Measurements from ENCODE around the gene TNS3. TPM values are rescaled to one million over a fixed set of nuclear protein-coding genes. Genes with fewer than 3 reads are reported as not detected.
A peak's percentile ranks its signal among the peaks of the same experiment; 100 is the strongest.

TNS3 gene
- total RNA-seq, 1 donor from 2014 or later, result 4.6 TPM

- ATAC-seq, result no peak
These were observed 42.4 kb downstream of the TNS3 start for GRCh38 chr7:47539398-47540052.

DNA sequence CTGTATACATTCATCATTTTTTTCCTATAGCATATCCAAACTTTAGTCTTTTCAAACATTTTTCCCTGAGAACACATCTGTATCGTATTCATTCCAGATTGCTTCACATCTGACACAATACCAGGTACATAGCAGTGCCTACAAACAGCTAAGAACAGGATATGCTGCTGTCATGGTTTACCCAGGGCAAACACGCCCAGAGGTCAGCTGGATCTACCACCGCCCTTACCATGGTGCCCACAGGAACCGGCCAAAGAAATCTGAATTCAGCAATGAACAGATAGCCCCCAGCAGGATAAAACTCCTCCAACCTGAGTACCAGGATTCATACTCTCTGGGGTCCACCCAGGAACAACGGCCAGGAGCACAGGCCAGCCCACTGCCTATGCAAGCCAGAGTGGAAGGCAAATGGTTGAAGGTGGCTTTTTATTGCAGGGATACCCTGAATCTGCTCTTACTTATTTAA, 43.0 kb downstream of the TNS3 start:
- no peak for ATAC-seq

DNA sequence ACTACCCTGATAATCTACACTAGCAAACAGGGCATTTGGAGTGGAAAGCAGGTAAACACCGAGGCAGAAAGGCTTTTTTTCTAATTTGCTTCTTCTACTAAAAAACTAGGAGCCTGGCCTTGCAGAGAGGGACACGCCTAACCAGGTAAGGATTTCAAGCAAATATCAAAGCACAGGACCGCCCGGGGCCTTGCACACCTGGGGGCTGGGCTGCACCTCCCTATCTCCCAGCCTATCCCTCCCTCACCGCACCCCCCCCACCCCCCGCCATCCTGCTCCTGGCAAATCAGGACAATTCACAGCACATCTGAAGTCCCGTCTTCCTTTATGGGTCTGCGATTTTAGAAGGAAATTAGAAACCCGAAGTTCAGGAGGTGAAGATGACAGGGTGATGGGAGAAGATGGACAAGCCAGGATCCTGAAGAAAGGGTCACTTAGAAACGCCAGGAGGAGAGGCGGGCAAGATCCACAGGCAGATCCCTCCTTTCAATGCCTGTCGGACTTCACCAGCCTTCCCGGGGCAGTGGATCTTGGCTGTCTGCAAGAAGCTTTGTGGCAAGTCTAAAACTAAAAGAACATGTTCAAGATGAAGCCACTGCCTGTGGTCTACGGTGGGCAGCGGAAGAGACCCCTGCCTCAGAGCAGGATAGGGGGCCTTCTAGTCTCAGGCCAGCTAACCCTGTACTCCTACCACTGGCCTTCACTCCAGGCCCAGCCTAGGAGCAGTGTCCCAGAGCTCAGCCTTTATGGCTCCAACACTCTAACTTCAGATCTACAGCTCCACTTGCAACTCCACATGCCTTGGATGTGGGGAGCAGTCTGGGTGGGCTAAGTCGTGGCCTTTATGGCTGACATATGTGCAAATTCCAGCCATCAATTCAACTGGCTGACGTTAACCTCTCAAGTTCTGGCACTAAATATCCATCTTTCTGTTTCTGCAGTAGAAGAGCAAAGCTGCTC, 43.9 kb downstream of the TNS3 start:
- ATAC-seq, result no peak

DNA sequence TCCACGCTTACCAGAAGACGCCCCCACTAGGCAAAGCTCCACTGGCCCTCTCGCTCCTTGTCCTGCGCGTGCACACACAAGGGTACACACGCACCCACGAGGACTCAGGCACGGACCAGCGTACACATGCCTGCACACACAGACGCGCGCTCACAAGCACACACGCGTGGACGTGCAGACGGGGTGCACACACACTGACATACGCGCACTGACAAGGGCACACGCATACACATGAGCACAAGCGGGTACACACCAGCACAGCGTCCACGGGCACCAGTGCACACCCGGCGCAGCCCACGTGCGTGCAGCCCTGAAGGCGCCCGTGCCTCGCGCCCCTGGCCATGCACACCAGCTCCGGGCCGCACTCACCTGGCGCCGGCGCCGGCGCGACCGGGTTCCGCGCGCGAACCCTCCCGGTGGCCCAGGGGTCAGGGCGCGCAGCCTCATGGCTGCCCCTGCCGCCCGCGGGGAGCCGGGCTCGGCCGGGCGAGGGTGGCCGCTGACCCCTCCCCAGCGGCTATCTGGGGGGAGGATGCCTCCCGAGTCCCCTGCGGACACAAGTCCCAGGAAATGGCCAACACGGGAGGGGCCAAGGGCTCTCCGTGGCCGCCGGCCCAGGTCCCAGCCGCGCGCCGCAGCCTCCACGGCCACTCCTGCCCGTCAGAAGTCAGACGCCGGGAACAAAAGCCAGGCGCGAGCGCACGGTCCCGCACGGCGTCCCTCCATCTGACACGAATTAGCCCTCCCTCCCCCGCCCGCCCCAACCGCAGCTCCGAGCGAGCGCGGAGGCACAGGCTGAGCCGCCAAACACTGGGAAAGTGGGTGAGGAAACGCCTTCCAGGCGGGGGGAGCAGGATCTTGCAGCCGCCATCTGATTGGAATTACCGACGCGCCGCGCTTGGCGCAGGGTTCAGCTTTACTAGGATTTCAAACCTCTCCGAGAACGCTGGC, 45.0 kb downstream of the TNS3 start:
- ATAC-seq, result peak; percentile 30

- ATAC-seq, result no peak
These were observed 45.9 kb downstream of the TNS3 start for GRCh38 chr7:47535704-47536628.

DNA sequence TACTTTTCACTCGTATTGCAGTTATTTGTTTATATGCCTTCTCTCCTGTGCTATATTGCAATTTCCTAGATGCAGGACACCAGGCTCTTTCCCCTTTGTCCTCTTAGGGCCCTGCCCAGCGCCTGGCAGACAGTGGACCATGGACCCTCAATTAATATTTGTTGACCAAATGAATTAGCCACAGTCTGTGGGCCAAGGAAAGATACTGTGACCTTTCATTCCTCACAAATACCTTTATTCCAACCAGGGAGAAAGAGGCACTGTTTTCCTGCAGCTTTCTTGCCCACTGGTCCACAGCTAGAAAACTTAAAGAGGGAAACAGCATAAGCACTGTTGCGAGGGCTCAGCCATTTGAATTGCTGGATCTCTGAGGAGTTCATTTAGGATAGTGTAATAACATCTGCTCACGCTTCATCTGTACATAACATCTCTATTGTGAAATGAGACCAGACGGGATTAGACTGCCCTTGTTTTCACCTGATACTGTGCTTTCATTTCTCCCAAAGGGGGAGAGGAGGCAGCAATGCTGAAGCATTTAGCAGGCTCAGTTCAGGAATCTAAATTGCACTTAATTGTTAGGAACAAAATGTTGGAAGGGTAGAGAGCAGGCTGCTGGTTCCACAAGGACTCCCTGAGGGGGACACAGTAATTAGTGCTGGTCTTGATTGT, 46.7 kb downstream of the TNS3 start:
- no peak for ATAC-seq

DNA sequence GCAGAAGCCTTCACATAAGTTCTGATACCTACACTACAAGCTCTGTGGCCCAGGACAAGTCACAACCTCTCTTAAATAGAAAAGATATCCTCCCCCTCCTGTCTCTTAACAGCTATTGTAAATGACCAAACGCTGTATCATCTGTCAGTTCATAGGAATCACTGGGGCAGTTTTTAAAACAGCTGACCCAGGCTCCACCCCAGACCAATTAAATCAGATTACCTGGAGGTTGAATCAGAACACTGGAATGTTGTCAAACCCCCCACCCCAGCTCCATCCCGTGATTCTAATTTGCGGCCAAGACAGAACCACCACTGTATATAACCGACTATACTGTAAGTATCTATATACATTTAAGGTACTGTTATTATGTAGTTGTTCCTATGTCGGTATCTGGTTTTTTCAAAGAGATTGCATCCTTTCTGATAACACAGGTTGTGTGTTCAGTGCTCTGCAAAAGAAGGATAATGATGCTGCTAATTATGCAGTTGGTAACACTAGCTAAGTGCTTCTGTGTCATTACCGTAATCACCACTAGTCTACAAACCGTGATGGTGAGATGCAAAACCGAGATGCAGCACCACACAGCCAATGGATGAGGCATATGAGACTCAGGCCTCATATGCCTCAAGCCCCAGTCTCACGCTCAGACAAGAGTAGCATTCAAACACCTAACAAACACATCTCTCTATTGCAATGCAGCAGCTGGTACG, 47.4 kb downstream of the TNS3 start:
- no peak for ATAC-seq

- no peak for ATAC-seq
These were observed 50.1 kb downstream of the TNS3 start for GRCh38 chr7:47531584-47532492.

- ATAC-seq, result no peak
These were observed 51.9 kb downstream of the TNS3 start for GRCh38 chr7:47529826-47530555.

DNA sequence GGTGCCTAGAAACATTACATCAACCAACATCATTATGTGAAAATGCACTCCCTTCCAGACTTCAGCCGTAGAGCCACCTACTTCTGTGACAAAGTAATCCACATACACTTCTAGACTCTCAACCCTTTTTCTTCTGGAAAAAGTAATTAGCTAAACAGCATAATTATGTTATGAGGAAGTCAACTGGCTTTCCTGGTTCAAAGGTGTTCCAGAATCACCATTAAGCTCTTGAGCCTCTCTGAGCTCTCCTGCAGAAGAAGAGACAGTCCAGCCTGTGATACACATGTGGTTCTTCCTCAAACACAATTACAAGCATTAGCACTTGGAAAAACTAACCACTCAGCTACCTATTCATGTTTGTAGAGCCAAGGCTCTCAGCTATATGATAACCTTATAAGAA, 52.5 kb downstream of the TNS3 start:
- ATAC-seq, result no peak

DNA sequence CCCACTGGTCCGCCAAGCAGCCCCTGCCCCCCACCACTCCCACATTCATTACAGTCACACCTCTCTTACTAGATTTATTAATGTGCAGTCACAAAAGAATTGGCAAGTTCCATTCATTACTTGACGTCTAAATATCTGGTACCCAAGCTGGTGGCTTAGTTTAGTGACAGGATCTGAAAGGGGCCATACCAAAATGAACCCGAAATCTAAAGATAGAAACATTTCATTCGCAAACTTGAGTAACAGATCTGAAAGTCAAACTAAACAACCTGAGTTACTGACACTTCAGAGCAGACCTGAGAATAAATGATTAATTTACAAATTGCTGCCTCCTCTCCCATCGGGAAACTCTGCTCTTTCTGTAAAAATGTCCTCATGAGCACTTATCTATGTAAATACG, 53.4 kb downstream of the TNS3 start:
- ATAC-seq, result no peak

DNA sequence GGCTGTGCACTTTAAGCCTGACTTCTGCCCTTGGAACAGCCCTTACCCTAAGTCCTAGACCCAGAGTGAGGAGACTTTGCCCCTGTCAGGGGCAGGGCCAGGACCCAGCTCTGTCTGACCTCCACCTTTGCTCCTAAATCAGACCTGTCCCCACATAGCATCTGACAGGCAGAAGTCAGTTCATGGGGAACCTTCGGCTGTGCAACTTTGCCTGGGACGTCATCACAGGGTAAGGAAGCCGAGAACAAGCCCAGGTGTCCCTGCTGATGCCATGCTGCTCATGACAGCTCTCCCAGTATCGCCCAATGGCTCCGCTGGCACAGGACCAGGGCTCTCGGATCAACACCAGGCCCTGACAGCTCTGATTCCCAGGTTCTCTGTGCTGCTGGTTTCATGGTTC, 55.4 kb downstream of the TNS3 start:
- no peak for ATAC-seq

DNA sequence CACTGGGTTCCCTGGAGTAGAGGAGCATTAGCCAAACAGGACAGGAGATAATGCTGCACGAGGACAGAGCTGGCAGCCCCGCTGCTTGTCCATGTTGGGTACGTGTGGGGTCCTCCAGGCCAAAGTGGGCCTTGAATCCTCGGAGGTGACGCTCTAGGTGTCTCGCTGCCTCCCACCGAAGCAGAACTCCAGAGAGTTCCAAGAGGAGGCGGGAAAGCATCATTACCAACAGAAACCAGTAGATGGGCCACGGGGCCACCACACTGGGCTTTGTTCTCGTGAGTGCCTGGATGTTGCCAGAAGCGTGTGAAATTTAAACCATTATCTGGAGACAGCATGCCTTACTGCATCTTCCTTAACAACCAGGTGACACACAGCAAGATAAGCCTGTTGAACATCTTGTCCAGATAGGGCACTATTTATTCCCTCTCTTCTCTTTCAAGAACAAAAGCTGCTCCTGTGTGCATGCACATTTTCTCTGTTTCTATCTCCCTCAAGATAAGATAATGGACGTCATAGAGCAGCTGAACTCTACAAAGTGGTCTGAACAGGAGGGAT, 56.8 kb downstream of the TNS3 start:
- no peak for ATAC-seq

DNA sequence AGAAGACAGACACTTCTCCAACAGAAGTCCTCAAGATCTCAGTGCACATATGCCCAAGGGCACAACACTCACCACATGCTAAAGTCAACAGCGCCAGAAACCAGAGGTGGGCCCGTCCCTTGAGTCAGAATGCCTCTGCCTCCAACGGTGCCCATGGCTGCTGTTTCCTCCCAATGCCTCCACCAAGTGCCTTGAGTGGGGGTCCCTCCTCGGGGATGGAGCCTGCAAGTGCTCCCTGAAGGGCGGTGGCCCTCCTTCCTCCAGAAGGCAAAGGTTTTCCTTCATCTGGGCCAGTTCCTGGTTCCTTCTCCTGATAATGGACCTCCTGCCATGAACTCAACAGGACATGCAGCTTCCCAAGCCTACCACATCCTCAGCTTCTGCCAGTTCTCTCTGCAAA, 58.5 kb downstream of the TNS3 start:
- ATAC-seq, result no peak

DNA sequence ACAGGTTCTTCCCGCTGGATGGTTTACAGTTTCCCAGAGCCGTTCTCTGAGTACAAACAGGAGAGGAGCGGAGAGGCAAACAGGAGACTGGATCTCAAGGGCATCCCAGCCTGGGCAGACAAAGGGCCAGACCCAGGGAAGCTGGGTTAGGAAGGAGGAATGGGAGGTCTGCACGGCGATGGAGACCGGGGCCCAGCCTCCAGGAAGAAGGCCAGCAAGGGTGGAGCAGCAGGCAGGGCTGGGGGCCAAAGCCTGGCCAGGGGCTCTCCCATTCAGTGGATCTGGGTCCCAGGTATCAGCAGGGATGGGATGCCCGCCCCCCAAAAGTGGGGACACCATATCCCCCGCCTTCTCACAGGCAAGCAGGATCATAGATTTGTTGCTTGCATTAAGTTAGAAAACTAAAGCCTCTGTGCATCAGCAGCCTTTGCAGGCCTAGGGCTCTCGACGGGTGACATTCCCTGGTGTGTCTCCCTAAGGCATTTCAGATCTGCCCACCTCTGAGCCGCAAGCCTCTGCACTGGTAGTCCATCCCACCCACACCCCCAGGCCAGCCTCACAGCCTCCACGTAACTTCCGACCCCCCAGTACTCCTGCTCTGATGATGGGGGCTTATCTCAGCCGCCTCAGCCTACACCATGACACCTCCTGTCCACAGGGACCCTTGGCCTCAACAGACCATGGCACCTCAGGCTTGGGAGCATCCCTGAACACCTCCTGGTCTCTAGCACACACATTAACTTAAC, 59.9 kb downstream of the TNS3 start:
- ATAC-seq, result no peak

GRCh38 chr7:47521011-47521795, 60.7 kb downstream of the TNS3 start:
- no peak for ATAC-seq

DNA sequence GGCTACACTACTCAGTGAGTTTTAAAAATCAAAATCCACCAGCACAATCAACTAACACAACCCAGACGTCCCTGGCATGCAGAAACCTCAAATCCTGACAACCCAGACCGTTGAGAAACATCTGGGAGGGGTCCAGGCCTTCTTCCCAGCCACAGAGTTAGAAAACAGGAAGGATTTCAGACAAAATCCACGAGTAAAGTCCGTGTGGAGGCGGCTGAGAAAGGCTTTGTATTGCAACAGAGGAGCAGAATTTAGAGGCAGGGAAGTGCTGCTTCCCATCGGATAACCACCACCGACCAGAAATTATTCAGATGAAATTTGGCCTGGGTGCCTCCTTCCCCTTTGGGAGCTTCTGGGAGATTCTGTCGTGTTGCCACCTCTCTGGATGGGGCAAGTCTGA, 61.5 kb downstream of the TNS3 start:
- ATAC-seq, result no peak

Data from esophagus mucosa (tissue), 1 donor.